Measurements from ENCODE around the gene ACBD6.

ACBD6 gene

DNA sequence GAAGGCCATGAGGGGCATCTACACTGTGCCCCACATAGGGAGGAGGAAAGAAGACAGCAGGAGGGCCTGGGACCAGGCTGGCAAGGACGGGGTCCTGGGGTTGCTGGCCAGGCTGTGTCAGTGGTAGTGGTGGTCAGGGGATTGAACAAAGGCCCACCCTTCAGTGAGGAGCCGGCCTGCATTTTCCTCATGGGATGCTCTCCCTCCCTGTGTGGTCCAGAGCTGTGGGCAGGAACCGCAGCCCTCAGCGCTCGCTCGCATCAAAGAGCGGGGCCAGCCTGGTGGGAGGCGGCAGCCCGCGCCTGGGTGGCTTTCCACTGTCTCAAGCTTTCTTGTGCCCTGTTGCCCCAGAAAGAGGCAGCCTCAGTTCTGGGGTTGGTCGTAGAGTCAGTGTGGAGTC, 247.5 kb downstream of the ACBD6 start:
- Histone ChIP-seq H3K4me1 (ENCODE audit: control insufficient read depth, insufficient read depth, low read length) (peaks cover 18% of the 10 kb centered on the region), H3K27me3 (ENCODE audit: control insufficient read depth, insufficient read depth, low read length) (no peaks in the 10 kb centered on the region), H3K9ac (ENCODE audit: low read length) (no peak overlapping the region), H3K36me3 (ENCODE audit: control insufficient read depth, insufficient read depth, low read length) (no peaks in the 10 kb centered on the region), H3K27ac (ENCODE audit: low read depth, low read length) (no peak overlapping the region), H3K4me3 (ENCODE audit: low read depth, low read length) (no peak overlapping the region), H3K9me3 (ENCODE audit: control insufficient read depth, insufficient read depth, low read depth, low read length) (no peaks in the 10 kb centered on the region)

- H3K27me3 ChIP-seq (ENCODE audit: control insufficient read depth, insufficient read depth, low read length), result no peaks in the 10 kb centered on the region
- no peaks in the 10 kb centered on the region for H3K36me3 ChIP-seq (ENCODE audit: control insufficient read depth, insufficient read depth, low read length)
- H3K9ac ChIP-seq (ENCODE audit: low read length), result no peak overlapping the region
- no peaks in the 10 kb centered on the region for H3K9me3 ChIP-seq (ENCODE audit: control insufficient read depth, insufficient read depth, low read depth, low read length)
- no peak overlapping the region for H3K27ac ChIP-seq (ENCODE audit: low read depth, low read length)
- peaks cover 21% of the 10 kb centered on the region for H3K4me1 ChIP-seq (ENCODE audit: control insufficient read depth, insufficient read depth, low read length)
- H3K4me3 ChIP-seq (ENCODE audit: low read depth, low read length), result no peak overlapping the region
These were observed 247.9 kb downstream of the ACBD6 start for GRCh38 chr1:180254496-180254819.

DNA sequence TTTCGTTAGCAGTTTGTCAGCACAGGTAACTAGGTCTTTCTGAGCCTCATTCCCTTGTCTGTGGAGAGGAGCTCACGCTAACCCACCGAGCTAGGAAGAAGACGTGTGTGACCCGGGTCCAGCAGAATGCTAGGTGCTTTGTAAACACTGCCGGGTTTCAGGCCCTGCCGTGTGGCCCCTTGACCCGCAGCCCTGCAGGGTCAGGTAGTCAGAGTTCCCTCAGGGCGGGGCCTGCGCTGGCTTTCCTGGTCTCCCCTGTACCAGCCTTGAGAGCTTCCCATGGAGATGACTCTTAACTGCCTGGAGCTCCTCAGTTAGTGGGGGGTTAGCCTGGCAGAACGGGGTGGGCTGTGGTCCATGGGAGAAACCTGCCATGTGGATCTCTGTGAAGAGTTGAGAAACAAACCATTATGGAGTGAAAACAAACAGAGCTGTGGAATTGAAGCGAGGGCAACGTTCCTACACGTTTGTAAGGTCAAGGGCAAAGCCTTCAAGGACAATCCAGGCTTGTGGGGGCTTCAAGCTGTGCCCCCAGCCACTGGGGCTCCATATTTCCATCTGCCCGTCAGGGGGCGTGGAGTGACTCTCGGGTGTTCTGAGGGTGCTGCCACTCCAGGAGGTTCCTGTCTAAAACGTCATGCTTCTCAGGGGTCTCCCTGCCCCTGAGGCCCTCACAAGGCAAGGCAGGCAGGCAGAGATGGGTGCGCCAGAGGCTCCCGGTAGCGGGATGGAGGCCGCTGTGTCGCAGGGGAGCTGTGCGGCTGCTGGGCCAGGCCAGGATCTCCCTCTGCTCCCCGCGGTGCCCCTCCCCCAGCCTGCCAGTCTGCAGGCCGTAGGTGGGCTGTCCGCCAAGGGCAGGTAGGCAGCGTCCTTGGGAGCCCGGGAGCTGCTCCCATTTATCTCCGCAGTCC, 248.5 kb downstream of the ACBD6 start:
- Histone ChIP-seq H3K4me1 (ENCODE audit: control insufficient read depth, insufficient read depth, low read length) (peaks cover 21% of the 10 kb centered on the region), H3K4me3 (ENCODE audit: low read depth, low read length) (no peak overlapping the region), H3K27me3 (ENCODE audit: control insufficient read depth, insufficient read depth, low read length) (no peaks in the 10 kb centered on the region), H3K36me3 (ENCODE audit: control insufficient read depth, insufficient read depth, low read length) (no peaks in the 10 kb centered on the region), H3K9me3 (ENCODE audit: control insufficient read depth, insufficient read depth, low read depth, low read length) (no peaks in the 10 kb centered on the region), H3K9ac (ENCODE audit: low read length) (no peak overlapping the region), H3K27ac (ENCODE audit: low read depth, low read length) (no peak overlapping the region)

- Histone ChIP-seq H3K36me3 (ENCODE audit: control insufficient read depth, insufficient read depth, low read length) (no peaks in the 10 kb centered on the region), H3K9ac (ENCODE audit: low read length) (no peak overlapping the region), H3K4me1 (ENCODE audit: control insufficient read depth, insufficient read depth, low read length) (peaks cover 21% of the 10 kb centered on the region), H3K9me3 (ENCODE audit: control insufficient read depth, insufficient read depth, low read depth, low read length) (no peaks in the 10 kb centered on the region), H3K4me3 (ENCODE audit: low read depth, low read length) (no peak overlapping the region), H3K27me3 (ENCODE audit: control insufficient read depth, insufficient read depth, low read length) (no peaks in the 10 kb centered on the region), H3K27ac (ENCODE audit: low read depth, low read length) (no peak overlapping the region)
These were observed 249.5 kb downstream of the ACBD6 start for GRCh38 chr1:180252638-180253536.

DNA sequence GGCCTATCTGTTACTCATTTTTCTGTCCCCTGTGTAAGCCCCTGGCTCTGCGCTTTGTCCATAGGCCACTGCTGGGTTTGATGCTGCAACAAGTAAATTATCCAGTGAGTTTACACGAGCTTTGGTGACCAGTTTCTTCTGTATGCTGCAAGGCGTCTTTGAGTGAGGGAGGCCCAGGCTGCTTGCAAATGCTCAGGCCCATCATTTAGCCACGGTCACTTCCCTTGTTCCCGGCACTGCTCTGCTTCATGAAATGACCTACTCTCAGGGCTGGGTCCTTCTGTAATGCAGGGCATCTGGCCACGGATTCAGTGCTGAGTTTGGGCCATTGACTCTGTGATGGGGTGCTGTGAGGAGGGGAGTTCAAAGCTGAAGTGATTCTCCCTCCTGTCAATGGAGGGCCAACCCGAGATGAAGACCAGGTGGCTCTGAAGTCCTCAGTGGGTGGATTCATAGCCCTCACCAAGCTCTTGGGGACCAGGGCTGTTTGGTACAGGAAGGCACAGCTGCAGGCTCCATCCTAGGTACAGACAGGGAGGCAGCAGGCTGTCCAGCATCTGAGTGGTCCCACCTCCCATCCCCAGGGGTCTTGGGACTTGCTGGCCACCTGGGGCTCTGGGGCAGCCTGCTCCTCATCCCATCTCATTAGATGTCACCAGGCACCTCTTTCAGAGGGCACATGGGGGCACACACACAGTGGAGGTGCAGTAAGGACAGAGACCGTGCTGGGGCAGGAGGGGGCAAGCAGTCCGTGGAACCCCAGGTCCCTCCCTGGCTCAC, 250.7 kb downstream of the ACBD6 start:
- H3K4me3 ChIP-seq (ENCODE audit: low read depth, low read length), result no peak overlapping the region
- no peak overlapping the region for H3K27ac ChIP-seq (ENCODE audit: low read depth, low read length)
- H3K4me1 ChIP-seq (ENCODE audit: control insufficient read depth, insufficient read depth, low read length), result peaks cover 29% of the 10 kb centered on the region
- no peaks in the 10 kb centered on the region for H3K36me3 ChIP-seq (ENCODE audit: control insufficient read depth, insufficient read depth, low read length)
- no peaks in the 10 kb centered on the region for H3K27me3 ChIP-seq (ENCODE audit: control insufficient read depth, insufficient read depth, low read length)
- no peak overlapping the region for H3K9ac ChIP-seq (ENCODE audit: low read length)
- H3K9me3 ChIP-seq (ENCODE audit: control insufficient read depth, insufficient read depth, low read depth, low read length), result no peaks in the 10 kb centered on the region

DNA sequence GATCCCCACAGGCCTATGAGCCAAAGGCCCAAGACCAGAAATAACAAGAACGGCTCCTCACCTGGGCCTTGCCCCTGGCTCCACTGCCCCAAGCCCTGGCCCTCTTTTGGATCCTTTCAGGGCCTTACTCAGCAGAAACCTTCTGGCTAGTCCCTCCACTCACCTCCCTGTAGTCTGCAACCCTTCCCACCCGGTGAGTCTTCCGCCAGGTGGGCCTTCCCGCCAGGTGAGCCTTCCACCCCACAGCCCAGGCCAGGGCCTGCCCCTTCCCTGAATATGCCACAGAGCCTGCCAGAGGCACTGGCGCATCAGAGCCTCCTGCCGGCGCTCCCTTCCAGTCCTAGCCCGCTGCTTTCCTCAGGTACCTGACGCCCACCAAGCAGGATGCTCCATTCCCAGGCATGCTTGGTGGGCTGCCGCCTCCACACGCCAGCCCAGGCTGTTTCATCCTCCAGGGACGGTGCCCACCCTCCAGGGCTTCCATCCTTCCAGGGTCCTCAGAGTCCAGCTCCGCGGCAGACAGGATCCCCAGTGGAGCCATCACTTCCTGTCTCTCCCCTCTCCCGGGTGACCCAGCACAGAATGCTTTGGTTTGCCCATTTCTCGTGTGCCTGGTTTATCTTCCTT, 251.4 kb downstream of the ACBD6 start:
- H3K27me3 ChIP-seq (ENCODE audit: control insufficient read depth, insufficient read depth, low read length), result no peaks in the 10 kb centered on the region
- H3K9ac ChIP-seq (ENCODE audit: low read length), result no peak overlapping the region
- no peak overlapping the region for H3K27ac ChIP-seq (ENCODE audit: low read depth, low read length)
- peaks cover 29% of the 10 kb centered on the region for H3K4me1 ChIP-seq (ENCODE audit: control insufficient read depth, insufficient read depth, low read length)
- no peaks in the 10 kb centered on the region for H3K36me3 ChIP-seq (ENCODE audit: control insufficient read depth, insufficient read depth, low read length)
- H3K9me3 ChIP-seq (ENCODE audit: control insufficient read depth, insufficient read depth, low read depth, low read length), result no peaks in the 10 kb centered on the region
- no peak overlapping the region for H3K4me3 ChIP-seq (ENCODE audit: low read depth, low read length)

DNA sequence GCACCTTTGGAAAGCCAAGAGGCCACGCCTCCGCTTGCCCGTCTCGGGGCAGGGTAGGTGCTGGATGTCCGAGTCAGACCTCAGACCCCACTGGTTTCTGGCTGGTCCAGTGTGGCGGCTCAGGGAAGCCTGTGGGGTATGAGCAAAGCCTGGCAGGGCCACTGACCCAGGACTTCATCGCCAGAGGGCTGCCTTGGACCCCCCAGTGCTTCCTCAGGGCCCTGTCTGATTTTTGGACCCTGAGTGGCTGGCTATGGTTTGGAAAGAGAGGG, 251.9 kb downstream of the ACBD6 start:
- Histone ChIP-seq H3K9ac (ENCODE audit: low read length) (no peak overlapping the region), H3K9me3 (ENCODE audit: control insufficient read depth, insufficient read depth, low read depth, low read length) (no peaks in the 10 kb centered on the region), H3K36me3 (ENCODE audit: control insufficient read depth, insufficient read depth, low read length) (no peaks in the 10 kb centered on the region), H3K27ac (ENCODE audit: low read depth, low read length) (no peak overlapping the region), H3K27me3 (ENCODE audit: control insufficient read depth, insufficient read depth, low read length) (no peaks in the 10 kb centered on the region), H3K4me3 (ENCODE audit: low read depth, low read length) (no peak overlapping the region), H3K4me1 (ENCODE audit: control insufficient read depth, insufficient read depth, low read length) (peaks cover 29% of the 10 kb centered on the region)

GRCh38 chr1:180249725-180250498, 252.5 kb downstream of the ACBD6 start:
- Histone ChIP-seq H3K4me3 (ENCODE audit: low read depth, low read length) (no peak overlapping the region), H3K36me3 (ENCODE audit: control insufficient read depth, insufficient read depth, low read length) (no peaks in the 10 kb centered on the region), H3K27me3 (ENCODE audit: control insufficient read depth, insufficient read depth, low read length) (no peaks in the 10 kb centered on the region), H3K4me1 (ENCODE audit: control insufficient read depth, insufficient read depth, low read length) (peaks cover 33% of the 10 kb centered on the region), H3K9me3 (ENCODE audit: control insufficient read depth, insufficient read depth, low read depth, low read length) (no peaks in the 10 kb centered on the region), H3K9ac (ENCODE audit: low read length) (no peak overlapping the region), H3K27ac (ENCODE audit: low read depth, low read length) (no peak overlapping the region)

DNA sequence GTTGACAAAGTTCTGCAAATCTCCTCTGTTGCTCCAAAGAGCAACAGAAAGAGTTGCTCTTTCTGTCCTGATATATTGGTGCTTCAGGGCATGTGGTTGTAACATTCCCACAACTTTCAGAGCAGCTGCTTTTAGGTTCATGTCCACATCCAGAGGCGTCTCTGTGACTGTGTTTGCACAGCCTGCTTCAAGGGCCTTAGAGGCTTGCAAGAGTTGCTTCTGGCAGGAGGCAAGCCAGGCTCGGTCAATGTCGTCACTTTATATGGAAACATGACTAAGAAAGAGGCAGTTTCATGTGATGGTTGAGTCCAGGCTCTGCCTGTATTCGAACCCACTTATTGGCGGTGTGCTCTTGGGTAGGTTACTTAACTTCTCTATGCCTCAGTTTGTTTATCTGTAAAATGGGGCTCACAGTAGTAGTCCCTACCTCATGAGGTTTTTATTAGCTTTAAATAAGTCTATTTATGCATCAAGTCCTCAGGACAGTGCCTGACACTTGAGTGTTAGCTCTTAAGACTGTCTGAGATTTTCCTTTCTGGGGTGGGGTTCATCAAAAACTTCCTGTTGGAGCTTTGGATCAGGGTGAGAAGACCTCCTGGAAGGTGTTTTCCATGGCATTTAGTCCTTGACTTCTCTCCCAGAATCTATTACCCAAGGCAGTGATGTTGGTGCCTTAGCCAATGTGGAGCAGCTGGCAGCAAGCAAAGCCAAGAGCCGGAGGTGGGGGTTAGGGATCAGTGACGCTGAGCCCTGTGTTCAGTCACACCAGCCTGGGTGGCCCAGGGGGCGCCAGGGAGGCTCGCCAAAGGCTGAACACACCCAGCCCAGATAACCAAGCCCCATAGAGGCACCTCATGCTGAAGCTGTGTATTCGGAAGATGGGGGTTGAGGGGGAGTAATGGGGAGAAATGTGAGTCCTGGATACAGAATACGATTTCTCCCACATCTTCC, 253.4 kb downstream of the ACBD6 start:
- H3K36me3 ChIP-seq (ENCODE audit: control insufficient read depth, insufficient read depth, low read length), result no peaks in the 10 kb centered on the region
- H3K4me1 ChIP-seq (ENCODE audit: control insufficient read depth, insufficient read depth, low read length), result peaks cover 30% of the 10 kb centered on the region
- H3K27ac ChIP-seq (ENCODE audit: low read depth, low read length), result no peak overlapping the region
- no peaks in the 10 kb centered on the region for H3K27me3 ChIP-seq (ENCODE audit: control insufficient read depth, insufficient read depth, low read length)
- H3K9ac ChIP-seq (ENCODE audit: low read length), result no peak overlapping the region
- H3K9me3 ChIP-seq (ENCODE audit: control insufficient read depth, insufficient read depth, low read depth, low read length), result no peaks in the 10 kb centered on the region
- no peak overlapping the region for H3K4me3 ChIP-seq (ENCODE audit: low read depth, low read length)

All from HUES6 (cell line).